Stimulated activated CD8-positive, alpha-beta memory T cell treated with anti-CD3 and anti-CD28 coated beads, Interleukin-12 subunit alpha, Interleukin-12 subunit beta, amount 100 ng/mL, for 4 hours (primary cell): ENCODE data around the gene UBE2G2.

Experiments used
- DNase-seq: peaks from one replicate; pipeline ENCODE4 v3.0.0-alpha.2; 2020; ENCODE audit warnings: low read depth

The UBE2G2 gene

GRCh38 chr21:44727321-44727720 is 74.3 kb downstream of the UBE2G2 start:
- no peak for DNase-seq

GRCh38 chr21:44726826-44727225 is 74.8 kb downstream of the UBE2G2 start:
- DNase-seq = no peak

GRCh38 chr21:44724926-44725325 is 76.7 kb downstream of the UBE2G2 start:
- DNase-seq = no peak

- DNase-seq = no peak
Observed at GRCh38 chr21:44724196-44724595, 77.4 kb downstream of the UBE2G2 start.

- no peak for DNase-seq
Observed at GRCh38 chr21:44723177-44724131, 78.2 kb downstream of the UBE2G2 start.

- DNase-seq = no peak
Observed at GRCh38 chr21:44722731-44723130, 78.9 kb downstream of the UBE2G2 start.

GRCh38 chr21:44720170-44720569 is 81.5 kb downstream of the UBE2G2 start:
- no peak for DNase-seq
